Activated effector memory CD4-positive, alpha-beta T cell treated with Interleukin-2 at 50 U/mL for 16 hours (primary cell): ENCODE data around the gene DYNLT1.

Experiments used
- DNase-seq: peaks from one replicate; pipeline ENCODE4 v3.0.0-alpha.2; 2020

Gene DYNLT1

GRCh38 chr6:158591810-158592209, 52.7 kb downstream of the DYNLT1 start:
- DNase-seq, result no peak

GRCh38 chr6:158591134-158591809, 53.3 kb downstream of the DYNLT1 start:
- DNase-seq, result no peak

- DNase-seq, result no peak
Observed at GRCh38 chr6:158589366-158589765, 55.2 kb downstream of the DYNLT1 start.

- no peak for DNase-seq
Observed at GRCh38 chr6:158586652-158587051, 57.9 kb downstream of the DYNLT1 start.
